ENCODE data around the gene RGS7.

The RGS7 gene

DNA sequence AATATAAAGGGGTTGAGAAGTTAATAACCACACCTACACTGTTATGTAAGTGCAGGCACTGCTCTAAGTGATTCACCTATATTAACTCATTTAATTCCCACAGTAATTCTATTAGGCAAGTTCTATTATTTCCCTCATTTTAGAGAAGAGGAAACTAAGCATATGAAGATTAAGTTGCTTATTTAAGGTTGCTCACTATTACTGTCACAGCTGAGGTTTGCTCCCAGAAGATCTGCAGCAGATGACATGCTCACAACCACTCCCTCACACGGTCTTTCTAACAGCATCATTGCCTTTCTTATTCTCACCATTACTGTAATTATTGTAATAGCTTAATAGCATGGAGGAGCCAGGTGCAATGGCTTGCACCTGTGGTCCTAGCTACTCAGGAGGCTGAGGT, 548.6 kb downstream of the RGS7 start:
- Histone ChIP-seq H3K27ac (no peak overlapping the region), H3K4me3 (no peak overlapping the region)
- TF ChIP-seq, protein P1, sequence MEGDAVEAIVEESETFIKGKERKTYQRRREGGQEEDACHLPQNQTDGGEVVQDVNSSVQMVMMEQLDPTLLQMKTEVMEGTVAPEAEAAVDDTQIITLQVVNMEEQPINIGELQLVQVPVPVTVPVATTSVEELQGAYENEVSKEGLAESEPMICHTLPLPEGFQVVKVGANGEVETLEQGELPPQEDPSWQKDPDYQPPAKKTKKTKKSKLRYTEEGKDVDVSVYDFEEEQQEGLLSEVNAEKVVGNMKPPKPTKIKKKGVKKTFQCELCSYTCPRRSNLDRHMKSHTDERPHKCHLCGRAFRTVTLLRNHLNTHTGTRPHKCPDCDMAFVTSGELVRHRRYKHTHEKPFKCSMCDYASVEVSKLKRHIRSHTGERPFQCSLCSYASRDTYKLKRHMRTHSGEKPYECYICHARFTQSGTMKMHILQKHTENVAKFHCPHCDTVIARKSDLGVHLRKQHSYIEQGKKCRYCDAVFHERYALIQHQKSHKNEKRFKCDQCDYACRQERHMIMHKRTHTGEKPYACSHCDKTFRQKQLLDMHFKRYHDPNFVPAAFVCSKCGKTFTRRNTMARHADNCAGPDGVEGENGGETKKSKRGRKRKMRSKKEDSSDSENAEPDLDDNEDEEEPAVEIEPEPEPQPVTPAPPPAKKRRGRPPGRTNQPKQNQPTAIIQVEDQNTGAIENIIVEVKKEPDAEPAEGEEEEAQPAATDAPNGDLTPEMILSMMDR (IDR thresholded peaks at IDR 0.05) = no peak
- DNase-seq (ENCODE audit: low spot score) = no peak

DNA sequence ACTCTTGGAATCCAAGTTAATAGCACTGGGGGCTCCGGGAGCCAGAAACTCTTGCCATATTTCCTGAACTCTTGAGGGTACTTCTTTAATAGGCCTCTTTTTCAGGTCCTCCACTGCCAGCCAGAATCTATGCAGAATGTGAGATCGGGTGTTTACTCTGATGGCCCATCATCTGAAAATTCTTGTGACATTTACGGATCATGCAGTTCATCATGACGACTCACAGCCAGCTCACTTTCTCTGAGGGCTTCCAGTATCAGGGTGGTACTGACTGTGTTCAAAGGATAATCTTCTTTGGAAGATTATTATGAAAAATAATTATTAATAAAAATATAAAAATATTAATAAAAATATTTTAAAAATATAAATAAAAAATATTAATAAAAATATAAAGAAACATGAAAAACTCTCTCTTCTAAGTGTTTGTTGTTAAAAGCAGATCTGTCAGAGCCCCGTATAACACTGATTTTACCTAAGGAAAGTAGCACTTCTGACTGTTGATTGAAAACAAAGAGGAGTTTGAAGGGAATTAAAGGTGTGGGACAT, 550.7 kb downstream of the RGS7 start:
- Histone ChIP-seq H3K27ac (no peak overlapping the region), H3K4me3 (no peak overlapping the region)
- no peak for DNase-seq (ENCODE audit: low spot score)
- TF ChIP-seq, protein P1 (IDR thresholded peaks at IDR 0.05) = no peak

DNA sequence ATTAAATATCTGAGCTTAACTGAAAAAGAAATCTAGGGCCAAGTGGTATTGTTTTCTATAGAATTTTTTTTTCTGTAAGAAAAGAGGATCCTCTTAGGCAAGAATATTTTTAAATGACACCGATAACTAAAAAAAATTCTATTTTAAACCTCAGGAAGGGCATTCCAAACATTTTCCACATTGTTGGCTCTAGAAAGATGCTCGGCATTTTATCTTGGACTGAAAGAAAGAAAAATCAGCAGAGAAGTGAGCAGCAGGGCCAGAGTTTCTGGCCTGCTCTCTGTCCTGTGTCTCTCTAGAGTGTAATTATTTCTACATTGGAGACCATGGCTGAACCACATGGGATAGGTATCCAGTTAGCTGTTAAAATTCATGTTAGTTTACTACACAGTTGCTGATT, 552.5 kb downstream of the RGS7 start:
- H3K27ac ChIP-seq = no peak overlapping the region
- DNase-seq (ENCODE audit: low spot score) = no peak
- no peak overlapping the region for H3K4me3 ChIP-seq
- TF ChIP-seq, protein P1 (IDR thresholded peaks at IDR 0.05) = no peak

DNA sequence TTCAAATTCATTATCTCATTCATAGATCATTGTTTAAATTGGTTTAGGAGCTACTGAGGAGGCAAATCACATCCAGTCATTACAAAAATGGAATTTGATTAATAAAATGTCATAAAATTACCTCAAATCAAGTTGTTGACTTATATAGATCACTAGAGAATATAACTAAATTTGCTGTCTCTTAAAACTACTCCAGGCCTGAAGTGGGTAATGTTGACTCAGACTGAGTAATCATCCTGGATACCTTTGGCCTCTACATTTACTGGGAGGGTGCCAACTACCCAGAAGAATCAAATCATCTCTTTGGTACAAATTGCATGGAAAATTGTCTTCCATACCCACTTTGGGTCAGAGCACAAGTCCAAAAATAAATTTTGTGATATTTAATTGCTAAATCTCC, 553.9 kb downstream of the RGS7 start:
- no peak overlapping the region for H3K27ac ChIP-seq
- no peak overlapping the region for H3K4me3 ChIP-seq
- DNase-seq (ENCODE audit: low spot score) = no peak
- TF ChIP-seq, protein P1 (IDR thresholded peaks at IDR 0.05) = no peak

DNA sequence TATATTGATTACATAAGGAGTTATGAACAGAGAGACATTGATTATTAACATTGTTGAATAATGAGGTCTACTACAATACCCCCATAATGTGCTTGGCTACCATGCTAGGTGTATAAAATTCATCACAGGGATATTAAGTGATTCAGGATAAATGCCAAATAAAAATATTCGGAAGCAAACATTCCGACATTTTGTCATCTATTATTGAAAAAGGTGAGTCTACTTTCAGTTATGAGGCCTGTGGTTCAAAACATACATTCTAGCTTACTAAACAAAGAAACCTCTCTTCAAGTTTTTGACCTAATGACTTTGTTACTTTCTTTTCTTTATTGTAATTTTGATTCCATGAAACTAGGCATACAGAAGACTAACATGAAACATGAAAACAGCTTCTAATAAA, 554.7 kb downstream of the RGS7 start:
- H3K4me3 ChIP-seq = no peak overlapping the region
- no peak overlapping the region for H3K27ac ChIP-seq
- TF ChIP-seq, protein P1 (IDR thresholded peaks at IDR 0.05) = no peak
- DNase-seq (ENCODE audit: low spot score) = no peak

DNA sequence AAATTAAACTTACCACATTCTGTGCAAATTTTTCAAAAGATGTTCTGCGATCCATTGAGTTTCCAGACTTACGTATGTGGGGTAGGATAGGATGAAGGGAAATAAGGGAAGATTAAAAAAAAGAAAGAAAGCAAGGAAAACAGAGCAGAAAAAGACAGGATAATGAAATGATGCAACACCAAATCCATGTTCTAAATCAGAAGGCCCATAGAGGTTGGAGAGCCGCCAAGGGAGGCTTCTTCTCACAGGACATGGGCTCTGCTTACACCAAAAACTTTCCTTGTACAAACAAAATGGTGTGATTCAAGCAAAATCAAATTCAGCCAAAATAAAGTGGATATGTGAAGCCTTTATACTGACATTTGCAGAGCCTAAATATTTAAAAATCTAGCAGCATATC, 555.6 kb downstream of the RGS7 start:
- TF ChIP-seq, protein P1 (IDR thresholded peaks at IDR 0.05) = no peak
- Histone ChIP-seq H3K4me3 (no peak overlapping the region), H3K27ac (no peak overlapping the region)
- no peak for DNase-seq (ENCODE audit: low spot score)

DNA sequence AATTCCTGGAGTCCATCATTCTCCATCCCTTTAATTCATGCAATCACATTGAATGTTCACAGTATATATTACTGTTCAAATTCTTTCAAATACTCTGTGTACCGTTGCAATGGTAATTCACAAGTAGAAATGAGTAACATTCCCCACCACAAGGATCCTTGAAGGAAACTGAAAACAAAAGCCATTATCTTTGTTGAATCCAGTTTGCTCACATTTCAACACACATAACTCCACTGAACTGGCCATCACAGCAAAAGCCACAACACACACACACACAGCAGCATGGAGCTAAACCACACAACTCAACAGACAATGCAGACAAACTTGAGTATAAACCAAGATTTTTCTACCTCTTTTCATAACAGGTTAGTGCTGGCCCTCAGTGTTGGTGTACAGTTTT, 556.7 kb downstream of the RGS7 start:
- no peak overlapping the region for H3K27ac ChIP-seq
- H3K4me3 ChIP-seq = no peak overlapping the region
- no peak for DNase-seq (ENCODE audit: low spot score)
- TF ChIP-seq, protein P1 (IDR thresholded peaks at IDR 0.05) = no peak

Measured in coronary artery (tissue), 2 donors.